ENCODE data around the gene XRCC4. TPM values are rescaled to one million over a fixed set of nuclear protein-coding genes. Genes with fewer than 3 reads are reported as not detected.

The XRCC4 gene
- total and polyA plus RNA-seq, 2 of the 8 experiments (the other 6 are each of a cell fraction or from before 2014, with no cell fraction given) = 3.0 to 8.3 TPM

DNA sequence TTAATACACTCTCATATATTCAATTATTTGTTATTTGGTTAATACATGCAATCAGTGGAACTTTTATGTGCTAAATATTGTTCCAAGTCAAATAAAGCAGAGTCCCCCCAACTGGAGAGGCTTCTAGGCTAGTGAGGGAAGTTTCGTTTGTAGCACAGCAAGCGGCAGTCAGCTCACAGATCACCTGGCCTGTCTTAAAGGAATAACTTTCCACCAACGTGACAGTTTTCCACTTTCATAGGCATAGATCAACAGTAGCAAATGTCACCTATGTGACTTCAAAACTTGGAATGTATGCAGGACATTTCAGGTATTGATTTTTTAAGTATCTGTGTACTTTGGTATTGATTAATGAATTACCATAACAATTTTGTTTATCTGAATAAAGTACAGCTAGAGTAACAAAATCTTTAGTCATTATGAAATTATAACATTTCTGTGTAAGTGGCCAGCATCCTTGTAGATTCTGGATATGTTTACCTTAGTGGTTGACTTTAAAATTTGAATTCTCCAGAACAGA, 264.5 kb downstream of the XRCC4 start (continued):
- no peak for TF ChIP-seq MAFK (IDR thresholded peaks at IDR 0.05; ENCODE audit: low read depth, low read length)
- no peak for TF ChIP-seq HDAC2 (IDR thresholded peaks at IDR 0.05; ENCODE audit: borderline replicate concordance in 1 of 2, low read depth in 2 of 2, low read length in 2 of 2)
- no peak for TF ChIP-seq NRF1 (IDR thresholded peaks at IDR 0.05; ENCODE audit: low read depth, low read length)
- TF ChIP-seq CEBPB (IDR thresholded peaks at IDR 0.05; ENCODE audit: low read depth, low read length) = no peak
- no peak for TF ChIP-seq POU5F1 (IDR thresholded peaks at IDR 0.05; ENCODE audit: low read depth, low read length)
- no peak for TF ChIP-seq YY1 (IDR thresholded peaks at IDR 0.05; ENCODE audit: low read depth, low read length)
- no peak for TF ChIP-seq KDM1A (IDR thresholded peaks at IDR 0.05; ENCODE audit: borderline replicate concordance, low read length)
- TF ChIP-seq ASH2L (IDR thresholded peaks at IDR 0.05; ENCODE audit: low read length) = no peak
- TF ChIP-seq, protein P1, sequence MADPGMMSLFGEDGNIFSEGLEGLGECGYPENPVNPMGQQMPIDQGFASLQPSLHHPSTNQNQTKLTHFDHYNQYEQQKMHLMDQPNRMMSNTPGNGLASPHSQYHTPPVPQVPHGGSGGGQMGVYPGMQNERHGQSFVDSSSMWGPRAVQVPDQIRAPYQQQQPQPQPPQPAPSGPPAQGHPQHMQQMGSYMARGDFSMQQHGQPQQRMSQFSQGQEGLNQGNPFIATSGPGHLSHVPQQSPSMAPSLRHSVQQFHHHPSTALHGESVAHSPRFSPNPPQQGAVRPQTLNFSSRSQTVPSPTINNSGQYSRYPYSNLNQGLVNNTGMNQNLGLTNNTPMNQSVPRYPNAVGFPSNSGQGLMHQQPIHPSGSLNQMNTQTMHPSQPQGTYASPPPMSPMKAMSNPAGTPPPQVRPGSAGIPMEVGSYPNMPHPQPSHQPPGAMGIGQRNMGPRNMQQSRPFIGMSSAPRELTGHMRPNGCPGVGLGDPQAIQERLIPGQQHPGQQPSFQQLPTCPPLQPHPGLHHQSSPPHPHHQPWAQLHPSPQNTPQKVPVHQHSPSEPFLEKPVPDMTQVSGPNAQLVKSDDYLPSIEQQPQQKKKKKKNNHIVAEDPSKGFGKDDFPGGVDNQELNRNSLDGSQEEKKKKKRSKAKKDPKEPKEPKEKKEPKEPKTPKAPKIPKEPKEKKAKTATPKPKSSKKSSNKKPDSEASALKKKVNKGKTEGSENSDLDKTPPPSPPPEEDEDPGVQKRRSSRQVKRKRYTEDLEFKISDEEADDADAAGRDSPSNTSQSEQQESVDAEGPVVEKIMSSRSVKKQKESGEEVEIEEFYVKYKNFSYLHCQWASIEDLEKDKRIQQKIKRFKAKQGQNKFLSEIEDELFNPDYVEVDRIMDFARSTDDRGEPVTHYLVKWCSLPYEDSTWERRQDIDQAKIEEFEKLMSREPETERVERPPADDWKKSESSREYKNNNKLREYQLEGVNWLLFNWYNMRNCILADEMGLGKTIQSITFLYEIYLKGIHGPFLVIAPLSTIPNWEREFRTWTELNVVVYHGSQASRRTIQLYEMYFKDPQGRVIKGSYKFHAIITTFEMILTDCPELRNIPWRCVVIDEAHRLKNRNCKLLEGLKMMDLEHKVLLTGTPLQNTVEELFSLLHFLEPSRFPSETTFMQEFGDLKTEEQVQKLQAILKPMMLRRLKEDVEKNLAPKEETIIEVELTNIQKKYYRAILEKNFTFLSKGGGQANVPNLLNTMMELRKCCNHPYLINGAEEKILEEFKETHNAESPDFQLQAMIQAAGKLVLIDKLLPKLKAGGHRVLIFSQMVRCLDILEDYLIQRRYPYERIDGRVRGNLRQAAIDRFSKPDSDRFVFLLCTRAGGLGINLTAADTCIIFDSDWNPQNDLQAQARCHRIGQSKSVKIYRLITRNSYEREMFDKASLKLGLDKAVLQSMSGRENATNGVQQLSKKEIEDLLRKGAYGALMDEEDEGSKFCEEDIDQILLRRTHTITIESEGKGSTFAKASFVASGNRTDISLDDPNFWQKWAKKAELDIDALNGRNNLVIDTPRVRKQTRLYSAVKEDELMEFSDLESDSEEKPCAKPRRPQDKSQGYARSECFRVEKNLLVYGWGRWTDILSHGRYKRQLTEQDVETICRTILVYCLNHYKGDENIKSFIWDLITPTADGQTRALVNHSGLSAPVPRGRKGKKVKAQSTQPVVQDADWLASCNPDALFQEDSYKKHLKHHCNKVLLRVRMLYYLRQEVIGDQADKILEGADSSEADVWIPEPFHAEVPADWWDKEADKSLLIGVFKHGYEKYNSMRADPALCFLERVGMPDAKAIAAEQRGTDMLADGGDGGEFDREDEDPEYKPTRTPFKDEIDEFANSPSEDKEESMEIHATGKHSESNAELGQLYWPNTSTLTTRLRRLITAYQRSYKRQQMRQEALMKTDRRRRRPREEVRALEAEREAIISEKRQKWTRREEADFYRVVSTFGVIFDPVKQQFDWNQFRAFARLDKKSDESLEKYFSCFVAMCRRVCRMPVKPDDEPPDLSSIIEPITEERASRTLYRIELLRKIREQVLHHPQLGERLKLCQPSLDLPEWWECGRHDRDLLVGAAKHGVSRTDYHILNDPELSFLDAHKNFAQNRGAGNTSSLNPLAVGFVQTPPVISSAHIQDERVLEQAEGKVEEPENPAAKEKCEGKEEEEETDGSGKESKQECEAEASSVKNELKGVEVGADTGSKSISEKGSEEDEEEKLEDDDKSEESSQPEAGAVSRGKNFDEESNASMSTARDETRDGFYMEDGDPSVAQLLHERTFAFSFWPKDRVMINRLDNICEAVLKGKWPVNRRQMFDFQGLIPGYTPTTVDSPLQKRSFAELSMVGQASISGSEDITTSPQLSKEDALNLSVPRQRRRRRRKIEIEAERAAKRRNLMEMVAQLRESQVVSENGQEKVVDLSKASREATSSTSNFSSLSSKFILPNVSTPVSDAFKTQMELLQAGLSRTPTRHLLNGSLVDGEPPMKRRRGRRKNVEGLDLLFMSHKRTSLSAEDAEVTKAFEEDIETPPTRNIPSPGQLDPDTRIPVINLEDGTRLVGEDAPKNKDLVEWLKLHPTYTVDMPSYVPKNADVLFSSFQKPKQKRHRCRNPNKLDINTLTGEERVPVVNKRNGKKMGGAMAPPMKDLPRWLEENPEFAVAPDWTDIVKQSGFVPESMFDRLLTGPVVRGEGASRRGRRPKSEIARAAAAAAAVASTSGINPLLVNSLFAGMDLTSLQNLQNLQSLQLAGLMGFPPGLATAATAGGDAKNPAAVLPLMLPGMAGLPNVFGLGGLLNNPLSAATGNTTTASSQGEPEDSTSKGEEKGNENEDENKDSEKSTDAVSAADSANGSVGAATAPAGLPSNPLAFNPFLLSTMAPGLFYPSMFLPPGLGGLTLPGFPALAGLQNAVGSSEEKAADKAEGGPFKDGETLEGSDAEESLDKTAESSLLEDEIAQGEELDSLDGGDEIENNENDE (IDR thresholded peaks at IDR 0.05; ENCODE audit: insufficient replicate concordance, low read length) = no peak
- TF ChIP-seq BRCA1 (IDR thresholded peaks at IDR 0.05; ENCODE audit: low read depth, low read length) = no peak
- no peak for TF ChIP-seq RXRA (IDR thresholded peaks at IDR 0.05; ENCODE audit: insufficient read depth, low read depth, low read length)
